Measurements from ENCODE around the gene CLPTM1L.

- TF ChIP-seq CTCF (conservative IDR thresholded peaks at IDR 0.05; ENCODE audit: low read length), result no peak
- no peak for TF ChIP-seq EZH2phosphoT487 (IDR thresholded peaks at IDR 0.05; ENCODE audit: borderline replicate concordance, low read depth, low read length)
These were observed 26.1 kb downstream of the CLPTM1L start for GRCh38 chr5:1318659-1319251.
